Stimulated activated CD8-positive, alpha-beta memory T cell treated with anti-CD3 and anti-CD28 coated beads, Interleukin-4, amount 100 ng/mL, for 1 hour (primary cell): ENCODE measurements around the gene DYRK1A.

Experiments
- DNase-seq, 2 donors: peaks; one replicate each; pipeline ENCODE4 v3.0.0-alpha.2; 2020; ENCODE audit warnings: low read depth in 2 of 2, low spot score in 1 of 2

Gene DYRK1A

DNA sequence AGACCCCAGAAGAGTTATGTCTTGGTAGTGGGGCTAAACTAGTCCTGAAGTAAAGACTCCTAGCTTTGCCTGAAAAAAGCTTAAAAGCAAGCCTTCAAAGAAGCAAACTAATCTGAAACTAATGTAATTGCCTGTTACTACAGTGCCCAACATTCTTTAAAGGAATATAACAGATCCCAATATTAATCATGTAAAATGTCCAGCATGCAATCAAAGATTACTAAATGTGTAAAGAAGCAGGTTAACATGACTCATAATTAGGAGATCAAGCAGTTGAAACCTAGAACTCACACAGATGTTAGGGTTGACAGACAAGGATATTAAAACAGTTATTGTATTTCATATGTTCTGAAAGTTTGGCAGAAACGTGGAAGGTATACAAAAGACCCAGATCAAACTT lies 17.8 kb downstream of the DYRK1A start:
- DNase-seq: no peak

DNA sequence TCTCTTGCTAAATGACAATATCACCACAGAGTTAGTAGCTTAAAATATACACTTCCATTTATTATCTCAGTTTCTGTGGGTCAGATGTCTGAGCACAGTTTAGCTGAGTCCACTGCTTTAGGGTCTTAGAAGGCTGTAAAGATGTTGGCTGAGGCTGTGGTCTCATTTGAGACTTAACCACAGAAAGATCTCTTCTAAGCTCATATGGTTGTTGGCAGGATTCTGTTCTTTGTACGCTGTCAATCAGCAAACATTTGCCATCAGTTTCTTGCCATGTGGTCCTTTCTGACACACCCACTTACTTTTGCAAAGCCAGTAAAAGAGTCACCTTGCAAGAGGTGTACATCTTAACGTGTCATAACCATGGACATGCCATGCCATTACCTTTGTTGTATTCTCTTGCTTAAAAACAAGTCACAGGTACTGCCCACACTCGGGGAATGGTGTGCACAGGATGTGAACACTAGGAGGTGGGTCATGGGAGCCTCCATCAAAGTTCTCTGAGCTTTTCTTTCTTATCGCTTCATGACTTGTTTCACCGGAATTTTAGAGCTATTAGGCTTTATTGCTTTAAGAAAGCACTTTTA lies 18.7 kb downstream of the DYRK1A start:
- no peak for DNase-seq

DNA sequence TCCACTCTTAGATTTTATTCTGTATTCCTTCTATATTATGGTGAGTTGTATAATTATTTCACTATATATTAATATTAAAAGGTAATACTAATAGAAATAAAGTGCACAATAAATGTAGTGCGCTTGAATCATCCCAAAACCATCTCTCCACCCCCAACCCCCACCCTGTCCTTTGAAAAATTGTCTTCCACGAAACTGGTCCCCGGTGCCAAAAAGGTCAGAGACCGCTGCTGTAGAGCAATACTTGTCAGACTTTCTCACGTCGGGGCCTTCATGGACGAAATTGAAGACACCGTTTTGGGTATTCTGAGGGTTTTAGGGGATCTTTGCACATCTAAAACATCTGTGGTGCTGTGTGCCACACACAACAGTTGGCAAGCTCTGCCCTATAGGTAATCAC lies 19.6 kb downstream of the DYRK1A start:
- no peak for DNase-seq

- no peak for DNase-seq
Measured at GRCh38 chr21:37389456-37389855, 22.9 kb downstream of the DYRK1A start.

GRCh38 chr21:37391666-37392065 lies 25.1 kb downstream of the DYRK1A start:
- no peak for DNase-seq

DNA sequence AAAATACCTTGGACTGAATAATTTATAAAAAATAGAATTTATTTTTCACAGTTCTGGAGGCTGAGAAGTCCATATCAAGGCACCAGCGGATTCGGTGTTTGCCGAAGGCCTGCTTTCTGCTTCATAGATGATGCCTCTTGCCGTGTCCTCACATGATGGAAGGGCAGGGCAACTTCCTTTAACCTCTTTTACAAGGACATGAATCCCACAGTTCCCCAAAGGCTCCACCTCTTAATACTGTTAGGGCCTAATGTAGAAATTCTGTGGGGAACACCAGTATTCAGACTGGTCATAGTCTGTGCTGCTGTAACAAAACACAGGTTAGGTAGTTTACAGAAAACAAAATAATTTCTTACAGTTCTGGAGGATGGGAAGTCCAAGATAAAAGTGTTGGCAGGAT lies 25.9 kb downstream of the DYRK1A start:
- DNase-seq: no peak

DNA sequence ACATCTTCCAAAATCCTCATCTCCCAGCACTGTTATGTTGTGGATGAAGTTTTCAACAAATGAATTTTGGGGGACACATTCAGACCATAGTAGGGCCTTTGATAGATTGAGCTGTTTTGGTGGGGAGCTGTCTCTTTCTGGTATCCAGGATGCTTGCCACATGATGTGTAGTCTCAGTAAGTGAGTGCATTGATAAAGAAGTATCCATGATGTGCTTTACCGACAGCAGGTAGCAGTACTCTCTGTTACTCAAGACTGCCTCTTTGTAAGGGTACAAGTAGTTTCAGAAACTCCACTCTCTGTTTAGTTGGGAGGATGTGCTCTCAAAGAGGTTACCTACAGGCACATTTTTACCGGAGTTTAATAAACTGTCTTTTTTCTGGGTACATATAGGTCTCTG lies 26.5 kb downstream of the DYRK1A start:
- DNase-seq: no peak

GRCh38 chr21:37393786-37394185 lies 27.2 kb downstream of the DYRK1A start:
- DNase-seq: no peak

GRCh38 chr21:37395961-37396360 lies 29.4 kb downstream of the DYRK1A start:
- DNase-seq: no peak

- no peak for DNase-seq
Measured at GRCh38 chr21:37396855-37397254, 30.3 kb downstream of the DYRK1A start.

GRCh38 chr21:37398697-37399096 lies 32.1 kb downstream of the DYRK1A start:
- DNase-seq: no peak

DNA sequence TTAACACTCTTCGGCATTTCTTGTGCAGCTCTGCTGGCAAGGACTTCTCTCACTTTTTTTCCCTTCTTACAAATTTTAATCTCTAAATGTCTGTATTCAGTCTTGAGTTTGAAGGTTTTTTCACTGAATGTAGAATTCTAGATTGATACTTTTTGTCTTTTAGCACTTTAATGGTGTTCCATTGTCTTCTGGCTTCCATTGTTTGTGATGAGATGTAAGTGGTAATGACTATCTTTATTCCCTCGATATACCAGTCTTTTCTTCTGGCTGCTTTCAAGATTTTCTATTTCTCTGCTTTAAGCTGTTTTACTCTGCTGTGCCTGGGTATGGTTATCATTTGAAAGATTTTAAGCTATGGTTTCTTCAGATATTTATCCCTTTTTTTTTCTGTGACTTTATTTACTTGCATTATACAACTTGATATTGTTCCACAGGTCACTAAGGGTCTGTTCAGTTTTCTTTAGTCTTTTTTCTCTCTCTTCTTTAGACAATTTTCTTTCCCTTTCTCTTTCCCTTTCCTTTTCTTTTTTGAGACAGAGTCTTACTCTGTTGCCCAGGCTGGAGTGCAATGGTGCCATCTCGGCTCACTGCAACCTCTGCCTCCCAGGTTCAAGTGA lies 35.8 kb downstream of the DYRK1A start:
- DNase-seq: no peak

GRCh38 chr21:37405629-37406028 lies 39.1 kb downstream of the DYRK1A start:
- no peak for DNase-seq

DNA sequence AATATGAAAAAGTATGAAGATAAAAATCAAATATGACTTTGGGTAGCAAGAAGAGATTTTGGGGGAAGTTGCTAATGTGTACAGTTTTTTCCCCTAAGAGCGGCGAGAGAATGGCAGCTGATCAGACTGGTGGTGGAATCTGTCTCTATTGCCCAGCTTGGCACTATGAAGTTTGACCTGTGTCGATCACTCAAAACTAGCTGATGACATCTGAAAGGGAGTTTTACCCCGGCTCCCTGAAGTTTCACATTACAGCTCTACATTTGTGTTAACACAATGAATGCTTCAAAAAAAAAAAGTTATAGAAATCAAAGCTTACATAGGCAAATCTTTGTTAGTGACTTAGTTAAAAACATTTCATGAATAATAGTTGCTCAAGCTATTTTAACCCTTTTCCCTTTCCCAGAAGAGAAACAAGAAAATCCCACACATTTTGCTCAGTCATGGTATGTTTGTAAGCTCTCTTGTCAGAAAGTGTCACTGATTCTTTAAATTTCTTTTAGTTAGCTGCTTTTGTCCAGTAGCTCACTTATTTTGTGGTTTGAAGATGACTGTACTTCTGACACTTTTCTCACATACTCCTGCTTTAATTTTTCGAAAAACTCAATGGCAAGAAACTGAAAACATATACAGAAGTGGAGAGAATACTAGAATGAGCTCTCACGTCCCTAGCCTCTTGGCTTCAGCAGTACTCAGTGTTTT lies 41.3 kb downstream of the DYRK1A start:
- no peak for DNase-seq

DNA sequence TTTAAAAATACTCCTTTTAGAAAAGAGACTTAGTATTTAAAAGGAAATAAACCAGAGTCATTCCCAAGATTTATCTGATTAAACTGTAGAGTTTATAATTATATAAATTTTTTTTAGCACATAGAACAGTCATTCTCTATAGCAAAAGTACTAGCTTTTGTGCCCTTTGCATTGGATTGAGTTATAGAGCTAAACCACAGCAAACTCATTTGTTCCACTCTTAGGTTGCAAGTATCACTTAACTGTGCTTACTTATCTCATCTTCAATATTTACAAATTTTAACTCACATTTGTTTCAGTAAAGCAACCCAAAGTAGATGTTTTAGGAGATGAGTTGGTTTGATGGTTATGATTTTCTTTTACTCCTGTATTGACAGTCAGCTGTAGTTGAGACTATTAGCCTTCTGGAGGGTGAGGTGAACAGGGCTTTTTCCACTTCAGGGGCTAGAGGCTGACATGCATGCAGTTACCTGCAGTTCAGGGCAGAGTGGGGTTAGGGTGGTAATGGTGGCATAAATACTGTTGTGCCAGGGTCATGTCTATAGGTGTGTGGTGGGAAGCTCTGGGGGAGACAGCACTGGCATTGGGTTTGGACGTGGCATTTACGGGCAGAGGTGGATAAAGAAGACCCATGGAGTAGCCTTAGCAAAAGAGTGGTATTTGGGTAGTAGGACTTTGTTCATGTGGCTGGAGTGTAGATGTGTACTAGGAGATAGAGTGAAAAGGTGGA lies 42.1 kb downstream of the DYRK1A start:
- DNase-seq: no peak

DNA sequence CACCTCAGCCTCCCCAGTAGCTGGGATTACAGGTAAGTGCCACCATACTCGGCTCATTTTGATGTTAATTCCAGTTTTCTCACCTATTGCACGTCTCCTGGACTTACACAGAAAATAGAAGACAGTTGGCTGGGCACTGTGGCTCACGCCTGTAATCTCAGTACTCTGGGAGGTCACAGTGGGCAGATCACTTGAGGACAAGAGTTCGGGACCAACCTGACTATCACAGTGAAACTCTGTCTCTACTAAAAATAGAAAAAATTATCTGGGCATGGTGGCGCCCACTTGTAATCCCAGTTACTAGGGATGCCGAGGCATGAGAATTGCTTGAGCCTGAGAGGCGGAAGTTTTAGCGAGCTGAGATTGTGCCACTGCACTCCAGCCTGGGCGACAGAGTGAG lies 44.1 kb downstream of the DYRK1A start:
- DNase-seq: no peak

GRCh38 chr21:37412603-37413360 lies 46.2 kb downstream of the DYRK1A start:
- DNase-seq: no peak

GRCh38 chr21:37413553-37414291 lies 47.1 kb downstream of the DYRK1A start:
- DNase-seq: no peak

DNA sequence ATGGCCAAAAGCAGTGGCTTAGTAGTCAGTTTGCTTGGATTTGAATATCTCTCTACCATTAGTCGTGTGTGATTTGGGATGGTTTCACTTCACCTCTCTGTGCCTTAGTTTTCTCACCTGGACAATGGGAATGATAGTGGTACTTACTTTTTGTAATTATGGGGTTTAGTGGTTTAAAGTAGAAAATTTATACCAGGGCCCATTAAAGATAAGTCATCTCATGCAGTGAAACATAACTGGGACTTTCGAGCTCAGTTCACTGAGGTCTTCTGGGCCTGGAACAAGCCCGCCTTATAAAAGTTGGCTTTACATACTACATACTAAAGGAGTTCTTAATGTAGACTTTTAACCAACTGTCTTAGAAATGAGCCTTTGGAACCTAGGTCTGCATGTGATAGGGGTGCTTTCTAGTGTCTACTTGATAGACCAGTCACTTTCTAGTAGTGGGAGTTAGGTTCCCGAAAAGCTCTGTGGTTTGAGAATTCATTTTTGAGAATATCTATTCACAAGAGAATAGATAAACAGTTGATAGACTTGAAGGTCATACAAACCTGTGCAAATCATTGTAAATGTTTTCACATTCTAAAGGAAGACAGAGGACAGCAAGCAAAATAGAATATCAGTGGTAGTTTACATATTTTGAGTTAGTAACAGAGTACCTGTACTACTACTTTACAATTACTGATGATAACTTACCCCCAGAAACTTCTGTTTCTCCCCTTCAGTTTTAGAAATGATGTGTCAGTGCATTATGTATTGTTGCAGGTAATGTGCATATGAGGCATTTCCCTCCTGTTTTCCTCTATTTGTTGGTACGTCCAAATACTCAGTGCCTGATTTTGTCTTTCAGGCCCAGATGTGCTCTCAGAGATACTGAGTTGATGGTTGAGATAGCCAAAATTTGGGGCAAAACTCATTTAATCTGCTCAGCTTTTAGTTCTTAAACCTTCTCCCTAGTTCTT lies 48.0 kb downstream of the DYRK1A start:
- no peak for DNase-seq

- DNase-seq: no peak
Measured at GRCh38 chr21:37415939-37416338, 49.4 kb downstream of the DYRK1A start.
